Smooth muscle cell (in vitro differentiated cells): Measurements from ENCODE around the gene PLET1. TPM values are rescaled to one million over a fixed set of nuclear protein-coding genes. Genes with fewer than 3 reads are reported as not detected.

ENCODE experiments used
- DNase-seq: peaks from one replicate; lab custom pipeline; 2025; ENCODE audit not compliant: unreplicated experiment; lab: John Stamatoyannopoulos, UW
- H2AFZ ChIP-seq: fragments of 200-600 bp; sonication (generic); 2 replicates; pipeline ENCODE4 v1.6.0; 2016; ENCODE audit warnings: antibody characterized with exemption, low read depth, mild to moderate bottlenecking
- H3F3A ChIP-seq: fragments of 200-600 bp; sonication (generic); 2 replicates; pipeline ENCODE4 v1.6.0; 2017; ENCODE audit warnings: antibody characterized with exemption, low read depth
- H3K27ac ChIP-seq: fragments of 200-600 bp; sonication (generic); 2 replicates; pipeline ENCODE4 v1.5.1; 2016; ENCODE audit warnings: low read depth, mild to moderate bottlenecking
- H3K27me3 ChIP-seq: fragments of 200-600 bp; sonication (generic); 2 replicates; pipeline ENCODE4 v1.6.1; 2016; ENCODE audit warnings: low read depth, mild to moderate bottlenecking
- H3K36me3 ChIP-seq: fragments of 200-600 bp; sonication (generic); 2 replicates; pipeline ENCODE4 v1.5.1; 2016; ENCODE audit warnings: low read depth
- H3K4me1 ChIP-seq: fragments of 200-600 bp; sonication (generic); 2 replicates; pipeline ENCODE4 v1.5.1; 2016; ENCODE audit warnings: low read depth
- H3K4me2 ChIP-seq: fragments of 200-600 bp; sonication (generic); 2 replicates; pipeline ENCODE4 v1.6.0; 2016; ENCODE audit warnings: mild to moderate bottlenecking
- H3K4me3 ChIP-seq: fragments of 200-600 bp; sonication (generic); 2 replicates; pipeline ENCODE4 v1.5.1; 2016; ENCODE audit warnings: mild to moderate bottlenecking
- H3K79me2 ChIP-seq: fragments of 200-600 bp; sonication (generic); 2 replicates; pipeline ENCODE4 v1.6.0; 2016; ENCODE audit warnings: low read depth, mild to moderate bottlenecking
- H3K9ac ChIP-seq: fragments of 200-600 bp; sonication (generic); 2 replicates; pipeline ENCODE4 v1.6.0; 2016; ENCODE audit warnings: low read depth
- H3K9me3 ChIP-seq: fragments of 200-600 bp; sonication (generic); replicated peaks from 2 replicates; pipeline ENCODE4 v1.5.1; 2016; ENCODE audit warnings: low read depth
- H4K20me1 ChIP-seq: fragments of 200-600 bp; sonication (generic); 2 replicates; pipeline ENCODE4 v1.6.0; 2016; ENCODE audit warnings: low read depth
- WGBS: methylation state at CpG from one replicate; pipeline ENCODE4 v1.1.7; 2016; ENCODE audit warnings: low lambda C conversion rate; 5-methylcytosine and 5-hydroxymethylcytosine counted together
- polyA plus RNA-seq: library from polyadenylated mRNA; unstranded; fragments of >200 nt; fragmentation: Nextera tagmentation; extraction: Ambion mirVana; gene quantifications from 2 replicates; pipeline ENCODE4 v1.2.1, GENCODE V29; 2016
- total RNA-seq: library from RNA; depleted of rRNA; stranded (reverse); fragments of >200 nt; gene quantifications from 2 replicates; pipeline ENCODE4 v1.2.3, GENCODE V29; 2014
- TF ChIP-seq, protein P1 (sequence below): fragments of 200-600 bp; sonication (generic); IDR thresholded peaks from 2 replicates; pipeline ENCODE4 v1.5.1; 2017; ENCODE audit warnings: borderline replicate concordance, mild to moderate bottlenecking, antibody characterized with exemption; ENCODE audit not compliant: insufficient read depth, poor library complexity, severe bottlenecking

Gene PLET1
- total and polyA plus RNA-seq, 2 experiments from 2014 or later = not detected

DNA sequence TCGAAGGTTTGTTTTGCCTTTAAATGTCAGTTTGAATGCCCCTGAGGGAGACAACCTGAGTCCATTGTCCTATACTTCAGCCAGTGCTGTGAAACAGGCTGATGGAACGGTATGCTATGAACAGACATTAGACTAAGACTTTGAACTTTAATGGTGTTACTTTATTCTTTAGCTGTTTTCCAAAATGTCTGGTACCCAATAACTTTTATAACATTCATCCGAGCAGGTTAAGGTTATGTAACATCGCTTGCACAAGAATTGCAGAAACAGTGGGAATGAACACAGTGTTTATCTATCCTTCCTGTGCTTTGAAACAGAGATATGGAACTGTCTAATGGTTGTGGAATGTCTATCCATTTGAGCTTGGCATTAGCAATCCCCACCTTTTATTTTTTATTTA lies 46.9 kb downstream of the PLET1 start:
- WGBS = 87% methylated on average over 4 of the region's 4 CpGs
- H3K9ac ChIP-seq = no peak overlapping the region
- H3K4me1 ChIP-seq = no peaks in the 10 kb centered on the region
- H4K20me1 ChIP-seq = no peaks in the 10 kb centered on the region
- H3F3A ChIP-seq = no peaks in the 10 kb centered on the region
- no peaks in the 10 kb centered on the region for H3K36me3 ChIP-seq
- TF ChIP-seq, protein P1, sequence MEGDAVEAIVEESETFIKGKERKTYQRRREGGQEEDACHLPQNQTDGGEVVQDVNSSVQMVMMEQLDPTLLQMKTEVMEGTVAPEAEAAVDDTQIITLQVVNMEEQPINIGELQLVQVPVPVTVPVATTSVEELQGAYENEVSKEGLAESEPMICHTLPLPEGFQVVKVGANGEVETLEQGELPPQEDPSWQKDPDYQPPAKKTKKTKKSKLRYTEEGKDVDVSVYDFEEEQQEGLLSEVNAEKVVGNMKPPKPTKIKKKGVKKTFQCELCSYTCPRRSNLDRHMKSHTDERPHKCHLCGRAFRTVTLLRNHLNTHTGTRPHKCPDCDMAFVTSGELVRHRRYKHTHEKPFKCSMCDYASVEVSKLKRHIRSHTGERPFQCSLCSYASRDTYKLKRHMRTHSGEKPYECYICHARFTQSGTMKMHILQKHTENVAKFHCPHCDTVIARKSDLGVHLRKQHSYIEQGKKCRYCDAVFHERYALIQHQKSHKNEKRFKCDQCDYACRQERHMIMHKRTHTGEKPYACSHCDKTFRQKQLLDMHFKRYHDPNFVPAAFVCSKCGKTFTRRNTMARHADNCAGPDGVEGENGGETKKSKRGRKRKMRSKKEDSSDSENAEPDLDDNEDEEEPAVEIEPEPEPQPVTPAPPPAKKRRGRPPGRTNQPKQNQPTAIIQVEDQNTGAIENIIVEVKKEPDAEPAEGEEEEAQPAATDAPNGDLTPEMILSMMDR = no peak
- H3K79me2 ChIP-seq = no peaks in the 10 kb centered on the region
- H3K4me3 ChIP-seq = no peak overlapping the region
- H3K4me2 ChIP-seq = no peak overlapping the region
- no peak overlapping the region for H3K27ac ChIP-seq
- H2AFZ ChIP-seq = no peak overlapping the region
- no peak for DNase-seq
- peaks cover 7% of the 10 kb centered on the region for H3K27me3 ChIP-seq
- H3K9me3 ChIP-seq = no peaks in the 10 kb centered on the region

DNA sequence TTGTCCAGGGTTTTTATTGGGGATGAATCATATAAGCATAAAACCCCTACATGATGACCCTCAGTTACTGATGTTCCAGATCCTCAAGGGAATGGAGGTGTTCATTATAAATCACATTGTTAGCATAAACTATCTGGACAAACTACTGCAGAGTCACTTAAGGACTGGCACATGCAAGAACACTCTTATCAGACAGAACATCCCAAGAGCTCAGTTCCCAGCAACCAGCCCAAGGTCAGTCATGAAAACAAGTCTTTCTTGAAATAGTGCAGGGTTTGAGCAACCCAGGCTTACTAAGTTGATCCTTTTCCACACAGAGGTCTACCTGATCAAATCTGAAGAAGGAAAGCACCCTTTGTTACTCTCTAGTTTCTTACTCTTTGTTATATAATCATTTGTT lies 48.0 kb downstream of the PLET1 start:
- DNase-seq = no peak
- no peaks in the 10 kb centered on the region for H3K4me1 ChIP-seq
- H3K79me2 ChIP-seq = no peaks in the 10 kb centered on the region
- no peak overlapping the region for H3K27ac ChIP-seq
- H2AFZ ChIP-seq = no peak overlapping the region
- no peaks in the 10 kb centered on the region for H3F3A ChIP-seq
- no peaks in the 10 kb centered on the region for H3K9me3 ChIP-seq
- H3K4me3 ChIP-seq = no peak overlapping the region
- H3K9ac ChIP-seq = no peak overlapping the region
- no peaks in the 10 kb centered on the region for H3K36me3 ChIP-seq
- peaks cover 12% of the 10 kb centered on the region for H3K27me3 ChIP-seq
- TF ChIP-seq, protein P1 = no peak
- H3K4me2 ChIP-seq = no peak overlapping the region
- no peaks in the 10 kb centered on the region for H4K20me1 ChIP-seq

DNA sequence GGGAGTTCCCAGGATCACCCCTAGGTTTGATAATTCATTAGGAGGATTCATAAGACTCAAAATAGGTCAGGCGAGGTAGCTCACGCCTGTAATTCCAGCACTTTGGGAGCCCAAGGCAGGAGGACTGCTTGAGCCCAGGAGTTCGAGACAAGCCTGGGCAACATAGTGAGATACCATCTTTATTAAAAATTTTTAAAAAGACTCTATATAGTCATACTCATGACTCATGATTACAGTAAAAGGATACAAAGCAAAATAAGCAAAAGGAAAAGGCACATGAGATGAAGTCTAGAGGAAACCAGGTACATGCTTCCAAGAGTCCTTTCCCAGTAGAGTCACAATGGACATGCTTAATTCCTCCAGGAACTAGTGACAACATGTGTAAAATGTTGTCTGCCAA lies 48.4 kb downstream of the PLET1 start:
- WGBS = 90% methylated on average over 3 of the region's 3 CpGs

DNA sequence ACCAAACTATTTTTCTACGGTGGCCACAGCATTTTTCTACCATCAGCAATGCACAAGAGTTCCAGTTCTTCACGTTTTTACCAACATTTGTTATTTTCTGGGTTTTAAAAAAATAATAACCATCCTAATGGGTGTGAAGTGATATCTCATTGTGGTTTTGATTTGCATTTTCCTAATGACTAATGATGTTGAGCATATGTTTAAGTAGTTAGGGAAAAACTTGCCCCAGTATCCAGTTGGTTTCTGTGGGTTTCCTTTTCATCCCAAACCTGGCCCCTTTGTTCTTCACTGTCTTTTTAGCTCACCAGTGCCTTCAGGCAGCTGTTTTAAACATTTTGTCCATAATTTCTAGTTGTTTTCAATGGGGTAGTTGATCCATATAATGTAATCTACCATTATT lies 49.1 kb downstream of the PLET1 start:
- WGBS = 45% methylated on average over 2 of the region's 2 CpGs
- Histone ChIP-seq H3K27me3 (peaks cover 12% of the 10 kb centered on the region), H3K79me2 (no peaks in the 10 kb centered on the region), H3F3A (no peaks in the 10 kb centered on the region), H3K9me3 (no peaks in the 10 kb centered on the region), H3K4me2 (no peak overlapping the region), H3K4me1 (no peaks in the 10 kb centered on the region), H2AFZ (no peak overlapping the region), H4K20me1 (no peaks in the 10 kb centered on the region), H3K27ac (no peak overlapping the region), H3K9ac (no peak overlapping the region), H3K4me3 (no peak overlapping the region), H3K36me3 (no peaks in the 10 kb centered on the region)
- no peak for DNase-seq
- TF ChIP-seq, protein P1 = no peak

More for the DNA sequence above, 48.4 kb downstream of the PLET1 start:
- Histone ChIP-seq H4K20me1 (no peaks in the 10 kb centered on the region), H2AFZ (no peak overlapping the region), H3F3A (no peaks in the 10 kb centered on the region), H3K27me3 (peaks cover 12% of the 10 kb centered on the region), H3K36me3 (no peaks in the 10 kb centered on the region), H3K27ac (no peak overlapping the region), H3K4me3 (no peak overlapping the region), H3K9me3 (no peaks in the 10 kb centered on the region), H3K4me1 (no peaks in the 10 kb centered on the region), H3K79me2 (no peaks in the 10 kb centered on the region), H3K9ac (no peak overlapping the region), H3K4me2 (no peak overlapping the region)
- TF ChIP-seq, protein P1 = no peak
- no peak for DNase-seq
